OCI-LY7 (cell line): ENCODE data around the gene BICRAL. TPM values are rescaled to one million over a fixed set of nuclear protein-coding genes. Genes with fewer than 3 reads are reported as not detected.
A peak's percentile ranks its signal among the peaks of the same experiment; 100 is the strongest.

Source experiments
- BruUV-seq: library from RNA; stranded (reverse); fragments of 400-500 nt; replicated peaks from 2 replicates; lab custom pipeline; 2021; lab: Mats Ljungman, UMichigan
- CTCF ChIA-PET: fragments of 300-600 bp; sonication (Branson Sonifier 250); formaldehyde crosslinking; loops from one replicate; lab custom pipeline; 2022; ENCODE audit warnings: antibody characterized with exemption; ENCODE audit not compliant: unreplicated experiment; lab: Charles Lee
- POLR2A ChIA-PET: fragments of 300-600 bp; sonication (Branson Sonifier 250); formaldehyde crosslinking; loops from one replicate; lab custom pipeline; 2022; ENCODE audit warnings: antibody characterized with exemption; lab: Charles Lee
- DNase-seq: peaks from one replicate; pipeline ENCODE4 v3.0.0-alpha.2; 2015; ENCODE audit warnings: low spot score
- H2AFZ ChIP-seq: fragments of 200-600 bp; sonication (generic), shearing (Covaris generic); 2 replicates; pipeline ENCODE4 v1.6.1; 2014; ENCODE audit warnings: mild to moderate bottlenecking, antibody characterized with exemption, low read length, moderate library complexity
- H3K27ac ChIP-seq: fragments of 200-600 bp; sonication (generic); 2 replicates; pipeline ENCODE4 v1.5.1; 2014; ENCODE audit warnings: mixed run types, low read depth, mild to moderate bottlenecking, moderate library complexity, low read length, inconsistent platforms; ENCODE audit not compliant: poor library complexity, severe bottlenecking
- H3K36me3 ChIP-seq: fragments of 200-600 bp; sonication (generic); 2 replicates; pipeline ENCODE4 v1.6.1; 2014; ENCODE audit warnings: mild to moderate bottlenecking, antibody characterized with exemption, low read length, moderate library complexity, mixed read lengths; ENCODE audit not compliant: insufficient read depth
- H3K4me1 ChIP-seq: fragments of 200-600 bp; sonication (generic); 2 replicates; pipeline ENCODE4 v1.5.1; 2014; ENCODE audit warnings: mild to moderate bottlenecking, low read length; ENCODE audit not compliant: insufficient read depth, poor library complexity, severe bottlenecking
- H3K4me2 ChIP-seq: fragments of 200-600 bp; sonication (generic); 2 replicates; pipeline ENCODE4 v1.6.1; 2014; ENCODE audit warnings: mild to moderate bottlenecking, low read length
- H3K4me3 ChIP-seq: fragments of 200-600 bp; sonication (generic); 2 replicates; pipeline ENCODE4 v1.5.1; 2014; ENCODE audit warnings: mild to moderate bottlenecking, low read depth, low read length; ENCODE audit not compliant: poor library complexity, severe bottlenecking
- H3K79me2 ChIP-seq: fragments of 200-600 bp; sonication (generic); 2 replicates; pipeline ENCODE4 v1.6.1; 2016; ENCODE audit warnings: low read depth, mild to moderate bottlenecking, low read length, moderate library complexity, mixed read lengths; ENCODE audit not compliant: insufficient read depth
- H3K9me2 ChIP-seq: fragments of 200-600 bp; sonication (generic); 2 replicates; pipeline ENCODE4 v1.6.1; 2016; ENCODE audit warnings: mild to moderate bottlenecking, low read length, mixed read lengths; ENCODE audit not compliant: insufficient read depth
- H3K9me3 ChIP-seq: fragments of 200-600 bp; sonication (generic); 2 replicates; pipeline ENCODE4 v1.6.1; 2014; ENCODE audit warnings: mild to moderate bottlenecking, mixed run types, low read length, mixed read lengths
- H4K20me1 ChIP-seq: fragments of 200-600 bp; sonication (generic); 2 replicates; pipeline ENCODE4 v1.6.1; 2014; ENCODE audit warnings: mild to moderate bottlenecking, antibody characterized with exemption, low read length, moderate library complexity, mixed read lengths; ENCODE audit not compliant: insufficient read depth
- CTCF ChIP-seq: fragments of 200-600 bp; sonication (generic); conservative IDR thresholded peaks from 2 replicates; pipeline ENCODE4 v1.5.1; 2014; ENCODE audit warnings: mild to moderate bottlenecking, antibody characterized with exemption, low read length, moderate library complexity, mixed read lengths
- EZH2phosphoT487 ChIP-seq: fragments of 200-600 bp; sonication (generic); IDR thresholded peaks from 2 replicates; pipeline ENCODE4 v1.6.1; 2018; ENCODE audit warnings: low read depth, borderline replicate concordance, mild to moderate bottlenecking, mixed run types, antibody characterized with exemption, low read length, moderate library complexity, mixed read lengths
- intact Hi-C: fragments of 100-400 bp; cut with micrococcal nuclease; formaldehyde crosslinking; loops from one replicate; pipeline ENCODE4 v1.10.0; 2022; ENCODE audit not compliant: unreplicated experiment
- total RNA-seq, 2 experiments: library from RNA; depleted of rRNA in 1 of 2; stranded (reverse); fragments of >200 nt in 1 of 2; shearing (Covaris generic) in 1 of 2; gene quantifications; 2 replicates each; pipeline ENCODE4 v1.2.3, GENCODE V29; 2014 to 2022

Gene BICRAL
- total RNA-seq, 2 experiments from 2014 or later, result 10.3 to 25.7 TPM

DNA sequence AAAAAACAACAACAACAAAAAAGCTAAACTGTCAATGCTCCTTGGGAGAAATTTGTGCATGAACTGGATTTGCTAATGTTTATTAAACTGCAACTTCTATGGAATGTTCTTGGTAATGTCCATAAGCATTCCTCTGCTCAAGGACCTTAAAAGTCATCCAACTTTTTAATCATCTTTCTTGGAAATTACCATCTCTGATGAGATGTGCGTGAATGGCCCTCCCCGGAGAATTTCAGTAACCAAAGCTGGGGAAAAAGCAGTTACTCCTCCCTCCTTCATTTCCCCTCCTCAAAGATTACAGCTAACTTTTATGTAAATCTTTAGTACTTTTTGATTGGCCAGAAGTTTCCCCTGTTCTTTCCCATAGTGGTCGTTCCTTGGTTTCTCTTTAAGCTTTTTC lies 41.1 kb upstream of the BICRAL start:
- no peak for DNase-seq
- TF ChIP-seq CTCF (no peak), EZH2phosphoT487 (no peak)
- H3K4me2 ChIP-seq, result peak overlapping the region; percentile 75
- H3K79me2 ChIP-seq, result peaks cover 46% of the 10 kb centered on the region
- H4K20me1 ChIP-seq, result peaks cover 9% of the 10 kb centered on the region; the same call in 1 of the 2 replicates
- ChIA-PET CTCF (interaction anchor here (1.2 kb wide), 1 partner anchor 31 kb away, joined by 3 read pairs; no protein-coding TSS in a partner anchor), POLR2A (interaction anchor here (0.6 to 14.2 kb wide), 11 partner anchors 9 to 835 kb away, joined by 3 to 494 read pairs (median 4); partner anchors contain the start of genes BICRAL and TAF8)
- peaks cover 20% of the 10 kb centered on the region for H3K36me3 ChIP-seq
- no TSS peak for BruUV-seq
- peak overlapping the region; percentile 18; the same call in 1 of the 2 replicates for H2AFZ ChIP-seq
- H3K9me2 ChIP-seq, result no peaks in the 10 kb centered on the region
- H3K4me3 ChIP-seq, result peak overlapping the region; percentile 1
- H3K9me3 ChIP-seq, result no peaks in the 10 kb centered on the region
- peaks cover 46% of the 10 kb centered on the region for H3K4me1 ChIP-seq
- intact Hi-C loops, result loop anchor here (10.0 kb wide), 2 partner anchors 716 to 1016 kb away; no protein-coding TSS in a partner anchor
- peak overlapping the region; percentile 95 for H3K27ac ChIP-seq

DNA sequence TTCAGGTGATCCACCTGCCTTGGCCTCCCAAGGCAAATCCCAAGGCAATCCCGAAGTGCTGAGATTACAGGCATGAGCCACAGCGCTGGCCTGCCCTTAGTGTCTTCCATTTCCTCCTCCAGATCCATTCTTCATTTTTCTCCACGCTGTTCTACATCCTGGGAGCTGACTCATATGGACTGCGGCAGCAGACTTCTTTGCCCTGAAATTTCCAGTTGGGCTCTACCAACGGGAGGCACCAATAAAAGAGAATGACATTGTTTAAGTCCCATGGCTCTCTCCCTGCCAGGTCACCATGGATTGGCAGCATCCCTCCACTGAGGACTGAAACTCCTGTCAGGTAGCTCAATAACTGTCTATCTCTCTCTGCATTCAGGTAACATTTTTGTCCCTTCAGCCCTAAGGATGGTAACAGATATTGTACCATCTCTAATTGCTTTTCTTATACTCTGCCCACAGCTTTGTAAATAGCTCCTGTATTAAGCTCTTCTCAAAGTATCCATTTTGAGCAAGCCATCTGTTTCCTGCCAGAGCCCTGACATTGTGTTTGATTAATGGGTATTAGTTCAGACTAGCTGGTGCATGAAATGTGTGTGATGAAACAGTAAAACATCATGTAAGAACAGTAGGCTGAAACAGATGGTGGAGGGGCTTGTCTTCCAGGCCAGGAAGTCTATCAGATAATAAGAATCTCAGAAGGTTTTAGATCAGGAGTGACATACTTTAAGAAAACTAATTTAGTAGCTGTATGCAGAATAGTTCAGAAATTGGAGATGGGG lies 39.5 kb upstream of the BICRAL start:
- TF ChIP-seq EZH2phosphoT487, result no peak
- no peak for TF ChIP-seq CTCF
- DNase-seq, result peak; percentile 93

More for the DNA sequence above, 39.5 kb upstream of the BICRAL start:
- peaks cover 20% of the 10 kb centered on the region for H3K36me3 ChIP-seq
- no peaks in the 10 kb centered on the region for H3K9me2 ChIP-seq
- peak overlapping the region; percentile 75 for H3K4me2 ChIP-seq
- POLR2A ChIA-PET, result interaction anchor here (0.7 to 14.2 kb wide), 10 partner anchors 7 to 291 kb away, joined by 3 to 494 read pairs (median 4); partner anchors contain the start of gene BICRAL
- H3K4me1 ChIP-seq, result peaks cover 46% of the 10 kb centered on the region
- H2AFZ ChIP-seq, result no peak overlapping the region
- H3K4me3 ChIP-seq, result peak overlapping the region; percentile 82
- peaks cover 48% of the 10 kb centered on the region for H3K79me2 ChIP-seq
- CTCF ChIA-PET, result interaction anchor here (1.0 to 1.3 kb wide), 3 partner anchors 16 to 33 kb away, joined by 3 to 6 read pairs (median 3); no protein-coding TSS in a partner anchor
- intact Hi-C loops, result loop anchor here (10.0 kb wide), 2 partner anchors 718 to 1018 kb away; no protein-coding TSS in a partner anchor
- BruUV-seq, result no TSS peak
- H4K20me1 ChIP-seq, result peaks cover 9% of the 10 kb centered on the region; the same call in 1 of the 2 replicates
- no peaks in the 10 kb centered on the region for H3K9me3 ChIP-seq
- peak overlapping the region; percentile 95 for H3K27ac ChIP-seq
